ENCODE measurements around the gene NTM. TPM values are rescaled to one million over a fixed set of nuclear protein-coding genes. Genes with fewer than 3 reads are reported as not detected.

NTM gene
- total RNA-seq, 1 experiment from 2014 or later, result 9.9 TPM

DNA sequence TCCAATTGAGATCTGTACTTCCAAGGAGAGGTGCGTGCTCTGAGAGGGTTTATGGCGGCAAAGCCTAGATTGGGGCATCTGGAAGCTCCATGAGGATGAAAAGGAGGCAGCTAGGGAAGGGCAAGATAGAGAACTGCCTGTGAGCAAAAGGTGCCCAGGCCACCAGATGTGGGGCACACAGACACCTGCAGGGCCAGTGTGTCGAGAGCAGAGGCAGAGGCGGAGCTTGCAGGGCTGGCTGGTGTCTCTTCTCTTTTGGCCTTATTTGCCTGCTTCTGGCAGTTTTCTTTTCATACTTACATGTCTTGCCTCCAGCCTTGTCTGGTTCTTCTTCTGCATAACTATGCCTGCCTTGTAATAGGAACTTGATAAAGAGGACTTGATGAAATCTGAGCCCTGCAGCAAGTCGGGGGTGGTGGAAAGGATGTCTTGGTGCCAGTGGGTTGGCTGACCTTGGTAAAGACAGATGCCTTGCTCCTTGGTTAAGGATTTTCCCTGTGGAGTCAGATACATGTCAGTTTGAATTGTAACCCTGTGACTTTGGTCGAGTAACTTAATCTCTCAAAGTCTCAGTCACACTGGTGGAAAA is 680.3 kb downstream of the NTM start:
- no peak overlapping the region for H2BK20ac ChIP-seq (ENCODE audit: low read depth, low read length, poor library complexity, severe bottlenecking)
- H3K18ac ChIP-seq (ENCODE audit: insufficient read length, low read depth, low read length), result no peak overlapping the region
- no peak overlapping the region for H3K4ac ChIP-seq (ENCODE audit: low read depth, low read length)
- no peaks in the 10 kb centered on the region for H3K23me2 ChIP-seq (ENCODE audit: insufficient read length, low read depth, low read length, poor library complexity, severe bottlenecking)
- no peaks in the 10 kb centered on the region for H3K9me3 ChIP-seq (ENCODE audit: control insufficient read depth, low read depth, low read length)
- no peaks in the 10 kb centered on the region for H3K36me3 Mint-ChIP-seq (ENCODE audit: insufficient read depth in 1 of 3, low read depth in 3 of 3)
- H2BK15ac ChIP-seq (ENCODE audit: low read depth, low read length), result no peak overlapping the region
- no peak overlapping the region for H3K4me2 ChIP-seq (ENCODE audit: insufficient read depth, insufficient read length, low read length)
- H2BK120ac ChIP-seq (ENCODE audit: low read depth, low read length, poor library complexity, severe bottlenecking), result no peak overlapping the region
- no peak overlapping the region for H4K5ac ChIP-seq (ENCODE audit: insufficient read length, low read depth, low read length)
- WGBS (ENCODE audit: extremely low coverage, insufficient read length, low lambda C conversion rate), result no CpG with 5 or more reads among the region's 6 CpGs
- no peaks in the 10 kb centered on the region for H3K27me3 Mint-ChIP-seq (ENCODE audit: low read depth)
- no peak overlapping the region; a peak in 1 of 7 replicates for H3K27ac Mint-ChIP-seq
- H3K9ac ChIP-seq (ENCODE audit: extremely low read depth, insufficient read length, low read length), result no peak overlapping the region
- H3T11ph ChIP-seq (ENCODE audit: low read length), result no peak overlapping the region
- no peaks in the 10 kb centered on the region for H3K79me1 ChIP-seq (ENCODE audit: insufficient read depth, low read depth, low read length, poor library complexity, severe bottlenecking)
- no peak overlapping the region for H2BK12ac ChIP-seq (ENCODE audit: insufficient read length, low read depth, low read length)
- H3K9me3 Mint-ChIP-seq, result no peaks in the 10 kb centered on the region
- H3K79me2 ChIP-seq (ENCODE audit: insufficient read depth, low read length), result no peaks in the 10 kb centered on the region
- H2AK5ac ChIP-seq (ENCODE audit: insufficient read length, low read length), result no peak overlapping the region
- peaks cover 37 to 43% of the 10 kb centered on the region in 2 experiments for H3K4me1 Mint-ChIP-seq
- H3K27ac ChIP-seq (ENCODE audit: insufficient read length, low read depth, low read length), result no peak overlapping the region
- no peak overlapping the region for H3K56ac ChIP-seq (ENCODE audit: insufficient read length, low read depth, low read length)
- no peak overlapping the region for H3K14ac ChIP-seq (ENCODE audit: insufficient read depth, low read length)
- TF ChIP-seq, protein P1, sequence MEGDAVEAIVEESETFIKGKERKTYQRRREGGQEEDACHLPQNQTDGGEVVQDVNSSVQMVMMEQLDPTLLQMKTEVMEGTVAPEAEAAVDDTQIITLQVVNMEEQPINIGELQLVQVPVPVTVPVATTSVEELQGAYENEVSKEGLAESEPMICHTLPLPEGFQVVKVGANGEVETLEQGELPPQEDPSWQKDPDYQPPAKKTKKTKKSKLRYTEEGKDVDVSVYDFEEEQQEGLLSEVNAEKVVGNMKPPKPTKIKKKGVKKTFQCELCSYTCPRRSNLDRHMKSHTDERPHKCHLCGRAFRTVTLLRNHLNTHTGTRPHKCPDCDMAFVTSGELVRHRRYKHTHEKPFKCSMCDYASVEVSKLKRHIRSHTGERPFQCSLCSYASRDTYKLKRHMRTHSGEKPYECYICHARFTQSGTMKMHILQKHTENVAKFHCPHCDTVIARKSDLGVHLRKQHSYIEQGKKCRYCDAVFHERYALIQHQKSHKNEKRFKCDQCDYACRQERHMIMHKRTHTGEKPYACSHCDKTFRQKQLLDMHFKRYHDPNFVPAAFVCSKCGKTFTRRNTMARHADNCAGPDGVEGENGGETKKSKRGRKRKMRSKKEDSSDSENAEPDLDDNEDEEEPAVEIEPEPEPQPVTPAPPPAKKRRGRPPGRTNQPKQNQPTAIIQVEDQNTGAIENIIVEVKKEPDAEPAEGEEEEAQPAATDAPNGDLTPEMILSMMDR (conservative IDR thresholded peaks at IDR 0.05), result no peak
- DNase-seq, result no peak
- no peak overlapping the region for H2BK5ac ChIP-seq (ENCODE audit: insufficient read length, low read length)
- H3K23ac ChIP-seq (ENCODE audit: insufficient read length, low read depth, low read length), result no peak overlapping the region
- peaks cover 9% of the 10 kb centered on the region; the same call in 1 of the 2 replicates for H3K4me1 ChIP-seq (ENCODE audit: insufficient read depth, low read length)
- H3K4me3 Mint-ChIP-seq, result no peak overlapping the region
- no peaks in the 10 kb centered on the region for H4K20me1 ChIP-seq (ENCODE audit: control insufficient read depth, insufficient read depth, insufficient read length)
- H2AFZ ChIP-seq (ENCODE audit: low read length), result no peak overlapping the region
- no peaks in the 10 kb centered on the region for H3K27me3 ChIP-seq (ENCODE audit: insufficient read depth, low read length)
- H4K8ac ChIP-seq (replicated peaks; ENCODE audit: insufficient read length, low read depth, low read length), result no peak overlapping the region
- no peak overlapping the region for H4K91ac ChIP-seq (ENCODE audit: insufficient read length, low read depth, low read length)
